Stimulated activated CD4-positive, alpha-beta T cell treated with anti-CD3 and anti-CD28 coated beads, Interleukin-15, amount 100 ng/mL, for 48 hours (primary cell): ENCODE measurements around the gene NMNAT1.
"Not testable (repeated sequence)": the region's sequence is repeated elsewhere in the genome, so short reads cannot be mapped to it uniquely, and the experiment has no call there.

Source experiments
- DNase-seq, 2 donors: peaks; one replicate each; pipeline ENCODE4 v3.0.0-alpha.2; 2020; ENCODE audit warnings: low read depth in 2 of 2

The NMNAT1 gene

DNA sequence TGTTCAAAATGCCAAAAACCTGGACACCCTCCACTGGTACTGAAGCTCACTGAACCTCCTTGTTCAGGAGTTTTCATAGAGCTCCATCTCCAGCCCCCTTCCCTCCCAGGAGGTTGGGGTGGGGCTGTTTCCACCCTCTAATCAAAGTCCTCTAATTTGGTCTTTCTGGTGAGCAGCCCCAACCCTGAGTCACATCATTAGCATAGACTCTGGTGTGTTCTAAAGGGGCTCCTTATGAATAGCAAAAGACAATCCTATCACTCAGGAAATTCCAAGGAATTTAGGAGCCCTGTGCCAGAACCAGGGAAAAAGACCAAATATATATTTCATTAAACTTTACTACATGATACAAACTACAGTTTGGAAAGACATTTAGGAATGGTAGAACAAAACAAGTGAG, 76.3 kb downstream of the NMNAT1 start:
- DNase-seq = no peak

DNA sequence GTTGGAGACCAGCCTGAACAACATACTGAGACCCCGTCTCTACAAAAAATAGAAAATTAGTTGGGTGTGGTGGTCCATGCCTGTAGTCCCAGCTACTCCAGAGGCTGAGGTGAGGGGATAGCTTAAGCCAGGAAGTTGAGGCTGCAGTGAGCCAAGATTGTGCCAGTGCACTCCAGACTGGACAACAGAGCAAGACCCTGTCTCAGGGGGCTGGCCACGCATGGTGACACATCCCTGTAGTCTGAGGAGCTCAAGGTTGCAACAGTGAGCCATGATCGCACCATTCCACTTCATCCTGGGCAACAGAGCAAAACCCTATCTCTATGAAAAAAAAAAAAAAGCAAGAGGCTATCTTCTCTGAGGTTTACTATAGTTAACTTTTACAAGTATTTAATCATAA, 76.8 kb downstream of the NMNAT1 start:
- DNase-seq = no peak

DNA sequence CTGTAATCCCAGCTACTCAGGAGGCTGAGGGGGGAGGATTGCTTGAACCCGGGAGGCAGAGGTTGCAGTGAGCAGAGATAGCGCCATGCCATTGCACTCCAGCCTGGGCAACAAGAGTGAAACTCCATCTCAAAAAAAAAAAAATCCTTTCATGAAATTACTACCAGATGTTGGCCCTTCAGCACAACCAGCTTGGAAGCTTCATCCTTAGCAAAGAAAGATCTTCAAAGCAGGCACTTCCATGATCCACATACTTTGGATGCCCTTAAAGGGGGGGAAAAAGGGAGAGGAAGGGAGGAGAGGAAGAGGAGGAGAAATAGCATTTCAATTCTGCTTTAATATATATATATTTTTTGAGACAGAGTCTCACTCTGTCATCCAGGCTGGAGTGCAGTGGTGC, 77.4 kb downstream of the NMNAT1 start:
- not testable (repeated sequence) for DNase-seq

DNA sequence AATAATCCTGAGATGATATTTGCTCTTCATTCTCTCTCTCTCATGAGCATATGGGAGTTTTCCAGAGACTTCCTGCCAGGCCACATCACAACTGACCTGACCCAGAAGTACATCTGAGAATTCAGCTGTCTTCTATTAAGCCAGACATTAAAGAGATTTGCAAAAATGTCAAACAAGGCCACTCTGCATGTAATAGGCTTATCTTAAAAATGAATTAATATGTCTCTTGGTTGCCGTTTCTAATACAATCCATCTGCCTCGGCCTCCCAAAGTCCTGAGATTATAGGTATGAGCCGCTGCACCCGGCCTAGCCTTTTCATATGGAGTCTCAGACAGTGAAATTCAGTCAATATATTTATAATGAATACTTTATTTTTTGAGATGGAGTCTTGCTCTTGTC, 78.7 kb downstream of the NMNAT1 start:
- DNase-seq = not testable (repeated sequence)

DNA sequence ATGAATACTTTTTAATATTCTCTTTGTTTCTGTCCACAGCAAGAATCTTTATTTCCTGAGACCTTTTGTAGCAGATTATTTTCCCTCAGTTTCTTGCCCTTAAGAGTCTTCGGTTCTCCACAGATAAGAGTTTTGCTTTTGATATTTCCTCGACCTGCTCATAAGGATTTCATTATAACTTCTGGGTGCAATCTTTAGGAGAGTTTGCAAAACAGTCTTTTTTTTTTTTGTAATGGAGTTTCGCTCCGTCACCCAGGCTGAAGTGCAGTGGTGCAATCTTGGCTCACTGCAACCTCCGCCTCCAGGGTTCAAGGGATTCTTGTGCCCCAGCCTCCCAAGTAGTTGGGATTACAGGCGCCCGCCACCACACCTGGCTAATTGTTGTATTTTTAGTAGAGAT, 79.4 kb downstream of the NMNAT1 start:
- DNase-seq = no peak

DNA sequence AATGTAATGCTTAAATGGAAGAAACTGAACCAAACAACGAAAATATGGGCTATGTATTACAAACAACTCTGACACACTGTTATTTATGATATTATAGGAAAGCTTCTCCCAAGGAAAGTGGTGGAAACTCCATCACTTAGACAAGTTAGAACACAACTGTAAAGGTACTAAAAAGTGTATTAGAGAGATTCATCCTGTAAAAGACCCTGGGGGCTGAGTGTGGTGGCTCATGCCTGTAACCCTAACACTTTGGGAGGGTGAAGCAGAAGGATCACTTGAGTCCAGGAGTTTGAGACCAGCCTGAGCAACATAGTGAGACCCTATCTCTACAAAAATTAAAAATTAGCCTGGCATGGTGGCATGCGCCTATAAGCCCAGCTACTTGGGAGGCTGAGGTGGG, 82.1 kb downstream of the NMNAT1 start:
- DNase-seq = no peak

DNA sequence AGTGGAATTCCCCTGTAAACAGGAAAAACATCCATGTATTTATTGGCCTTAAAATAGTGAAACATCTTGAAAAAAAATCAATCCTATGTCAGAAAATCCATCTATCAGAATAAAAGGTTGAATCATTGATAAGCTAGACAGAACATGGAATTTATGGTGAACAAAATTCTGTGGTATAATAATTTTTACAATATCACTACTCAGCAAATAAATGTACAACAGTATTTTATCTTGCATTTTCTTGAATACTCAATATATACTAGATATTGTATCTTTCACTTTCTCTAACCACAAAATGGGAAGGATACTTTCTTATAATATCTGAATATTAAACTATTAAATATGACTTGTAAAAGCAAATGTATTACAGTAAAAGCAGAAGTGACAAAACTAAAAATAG, 83.8 kb downstream of the NMNAT1 start:
- DNase-seq = no peak

DNA sequence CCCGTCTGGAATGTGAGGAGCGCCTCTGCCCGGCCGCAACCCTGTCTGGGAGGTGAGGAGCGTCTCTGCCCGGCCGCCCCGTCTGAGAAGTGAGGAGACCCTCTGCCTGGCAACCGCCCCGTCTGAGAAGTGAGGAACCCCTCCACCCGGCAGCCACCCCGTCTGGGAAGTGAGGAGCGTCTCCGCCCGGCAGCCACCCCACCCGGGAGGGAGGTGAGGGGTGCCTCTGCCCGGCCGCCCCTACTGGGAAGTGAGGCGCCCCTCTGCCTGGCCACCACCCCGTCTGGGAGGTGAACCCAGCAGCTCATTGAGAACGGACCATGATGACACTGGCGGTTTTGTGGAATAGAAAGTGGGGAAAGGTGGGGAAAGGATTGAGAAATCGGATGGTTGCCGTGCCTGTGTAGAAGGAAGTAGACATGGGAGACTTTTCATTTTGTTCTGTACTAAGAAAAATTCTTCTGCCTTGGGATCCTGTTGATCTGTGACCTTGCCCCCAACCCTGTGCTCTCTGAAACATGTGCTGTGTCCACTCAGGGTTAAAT, 85.8 kb downstream of the NMNAT1 start:
- DNase-seq = not testable (repeated sequence)

DNA sequence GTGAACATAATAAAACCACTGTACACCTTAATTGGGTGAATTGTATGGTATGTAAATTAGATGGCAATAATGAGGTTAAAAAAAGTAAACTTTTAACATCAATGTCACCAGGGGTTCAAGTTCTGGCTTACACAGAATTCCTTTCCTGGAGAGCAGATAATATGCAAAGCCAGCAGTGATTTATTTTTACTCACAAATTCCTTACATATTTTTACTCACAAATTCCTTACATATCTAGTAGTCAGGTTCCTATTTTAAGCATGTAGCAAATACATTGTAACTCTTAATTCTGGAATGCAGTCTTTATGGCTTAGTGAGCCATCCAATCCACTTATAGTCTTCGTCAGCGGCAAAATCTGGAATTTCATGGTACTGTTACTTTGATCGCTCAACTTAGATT, 88.2 kb downstream of the NMNAT1 start:
- DNase-seq = no peak

DNA sequence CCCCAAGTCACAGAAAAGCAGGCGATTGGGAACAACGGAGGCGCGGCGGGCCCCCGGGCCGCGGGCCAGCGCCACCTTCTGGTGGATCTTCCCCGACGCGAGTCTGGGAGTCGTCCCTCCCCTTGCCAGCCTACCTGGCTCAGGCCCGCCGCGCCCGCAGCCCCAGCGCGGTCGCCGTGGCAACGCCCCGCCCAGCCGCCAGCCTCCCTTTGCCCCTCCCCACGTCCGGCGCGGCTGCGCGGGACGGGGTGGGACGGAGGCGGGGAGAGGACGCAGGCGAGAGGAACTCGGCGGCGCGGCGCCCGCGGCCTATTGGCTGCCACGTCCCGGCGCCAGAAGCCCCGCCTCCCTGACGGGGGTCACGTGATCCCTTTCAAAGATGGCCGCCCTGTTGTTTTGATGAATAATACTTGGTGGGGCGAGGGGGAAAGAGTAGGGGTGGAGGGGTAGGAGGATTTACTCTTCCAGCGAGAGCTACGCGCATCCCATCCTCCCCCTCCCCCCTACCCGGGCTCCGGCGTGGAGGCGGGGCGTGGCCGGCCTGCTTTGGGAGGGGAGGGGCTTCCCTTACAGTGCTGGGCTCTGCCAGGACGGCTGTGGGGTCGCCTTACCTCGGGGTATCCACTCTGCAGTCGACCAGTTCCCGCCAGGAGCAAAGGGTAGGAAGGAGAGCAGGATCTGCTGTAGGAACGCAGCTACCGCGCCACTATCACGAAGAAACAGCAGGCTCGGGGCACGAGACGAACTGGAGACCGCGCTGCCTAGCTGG, 89.5 kb downstream of the NMNAT1 start, which contains the start of gene UBE4B:
UBE4B (plus strand) TSS at position 369 of the 769 bp plus-strand sequence. CDS start 713 bp downstream, outside the sequence.
- DNase-seq = peak; percentile 96 to 99

DNA sequence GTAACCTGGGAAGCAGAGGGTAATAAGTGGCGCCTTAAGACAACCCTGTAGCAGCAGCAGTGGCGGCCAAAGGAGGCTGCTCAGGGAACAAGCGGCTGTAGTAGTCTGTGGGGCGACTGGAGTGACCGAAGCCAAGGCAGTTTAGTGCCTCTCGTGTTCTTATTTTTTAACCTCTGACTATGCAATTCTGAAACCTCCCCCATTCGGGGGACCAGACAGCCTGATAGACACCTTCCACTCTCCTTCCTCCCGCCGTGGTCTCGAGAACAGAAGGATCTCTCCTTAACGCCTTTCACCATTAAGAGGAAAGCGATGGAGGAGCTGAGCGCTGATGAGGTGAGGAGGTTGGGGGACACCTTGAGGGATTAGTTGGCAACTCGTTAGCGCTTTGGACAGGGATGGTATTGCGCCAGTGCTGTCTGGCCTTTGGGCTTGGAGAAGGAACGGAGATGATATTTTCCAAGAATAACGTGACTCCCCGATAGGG, 90.1 kb downstream of the NMNAT1 start:
- peak; percentile 2 to 13 for DNase-seq
